HG03432 (cell line): ENCODE measurements around the gene ARHGAP6.

ENCODE experiments used
- ATAC-seq: cut with Tn5 transposase; IDR thresholded peaks from one replicate; pipeline ENCODE4 v1.9.1; 2021; ENCODE audit warnings: mild to moderate bottlenecking, moderate library complexity; ENCODE audit not compliant: unreplicated experiment

The ARHGAP6 gene

GRCh38 chrX:11434607-11435006 is 231.1 kb downstream of the ARHGAP6 start:
- ATAC-seq = no peak

DNA sequence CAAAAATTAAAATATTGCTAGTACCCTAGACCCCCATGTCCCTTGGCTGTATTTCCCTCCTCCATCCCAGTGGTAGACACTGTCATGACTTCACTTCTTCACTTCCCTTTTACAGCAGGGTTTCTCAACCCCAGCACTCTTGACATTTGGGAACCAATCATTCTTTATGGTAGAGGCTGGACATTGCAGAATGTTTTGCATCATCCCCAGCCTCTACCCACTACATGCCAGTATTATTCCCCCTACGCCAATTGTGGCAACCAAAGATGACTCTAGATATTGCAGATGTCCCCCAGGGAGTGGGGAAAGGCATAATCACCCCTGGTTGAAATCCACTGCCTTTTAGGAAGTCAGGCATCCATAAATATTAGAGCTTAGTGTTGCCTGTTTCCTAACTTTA is 233.9 kb downstream of the ARHGAP6 start:
- ATAC-seq = no peak

GRCh38 chrX:11430271-11430670 is 235.4 kb downstream of the ARHGAP6 start:
- no peak for ATAC-seq

DNA sequence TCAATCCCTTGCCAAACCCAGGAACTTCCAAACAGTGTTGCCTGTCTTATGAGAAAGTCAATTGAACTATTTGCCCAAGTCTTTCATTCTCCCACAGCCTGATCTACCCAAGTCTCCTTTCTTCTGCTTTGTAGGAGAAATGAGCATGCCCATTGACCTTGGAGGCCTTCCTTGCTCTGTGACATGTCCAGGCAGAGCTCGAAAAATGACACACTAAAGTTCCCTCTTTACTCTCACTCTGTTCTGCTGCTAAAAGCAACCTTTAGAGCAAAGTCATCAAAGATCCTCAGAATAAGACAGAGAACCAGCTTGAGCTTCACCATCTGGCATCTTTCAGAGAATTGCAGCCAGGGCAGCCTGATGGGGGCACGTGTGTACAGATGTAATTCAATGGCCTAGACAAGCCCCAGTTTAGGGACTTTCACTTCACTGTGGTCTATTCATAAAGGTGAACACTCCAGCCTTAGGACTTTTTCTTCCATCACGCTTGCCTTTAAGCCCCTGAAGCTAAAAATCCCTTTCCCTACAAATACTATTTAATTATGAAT is 236.1 kb downstream of the ARHGAP6 start:
- peak; percentile 53 for ATAC-seq

DNA sequence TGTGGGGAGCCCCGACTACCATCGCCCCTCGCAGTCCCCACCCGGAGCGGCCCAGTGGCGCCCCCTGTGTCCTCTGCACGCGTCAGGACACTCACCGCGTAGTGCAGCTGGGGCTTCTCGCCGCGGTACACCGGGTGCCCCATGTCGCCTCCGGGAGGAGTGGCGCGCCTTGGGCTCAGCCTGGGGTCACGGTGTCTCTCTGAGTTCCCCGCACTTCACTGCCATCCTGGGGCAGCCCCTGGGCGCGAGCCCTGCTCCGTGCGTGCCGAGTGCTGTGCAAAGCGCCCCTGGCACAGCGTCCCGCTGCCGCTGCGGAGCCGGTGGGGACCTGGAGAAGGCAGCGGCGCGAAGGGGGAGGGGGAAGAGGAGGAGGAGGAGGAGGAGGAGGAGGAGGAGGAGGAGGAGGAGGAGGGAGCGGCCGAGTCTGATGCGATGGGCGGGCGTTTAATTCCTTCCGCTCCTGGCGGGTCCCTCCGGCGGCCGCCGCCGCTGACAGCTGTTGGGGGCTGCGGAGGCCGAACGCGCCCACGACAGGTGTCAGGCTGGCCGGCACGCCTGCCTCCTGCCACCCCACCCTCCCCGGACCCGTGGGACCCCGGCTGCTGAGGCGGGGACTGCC is 238.2 kb downstream of the ARHGAP6 start:
- ATAC-seq = peak; percentile 56

DNA sequence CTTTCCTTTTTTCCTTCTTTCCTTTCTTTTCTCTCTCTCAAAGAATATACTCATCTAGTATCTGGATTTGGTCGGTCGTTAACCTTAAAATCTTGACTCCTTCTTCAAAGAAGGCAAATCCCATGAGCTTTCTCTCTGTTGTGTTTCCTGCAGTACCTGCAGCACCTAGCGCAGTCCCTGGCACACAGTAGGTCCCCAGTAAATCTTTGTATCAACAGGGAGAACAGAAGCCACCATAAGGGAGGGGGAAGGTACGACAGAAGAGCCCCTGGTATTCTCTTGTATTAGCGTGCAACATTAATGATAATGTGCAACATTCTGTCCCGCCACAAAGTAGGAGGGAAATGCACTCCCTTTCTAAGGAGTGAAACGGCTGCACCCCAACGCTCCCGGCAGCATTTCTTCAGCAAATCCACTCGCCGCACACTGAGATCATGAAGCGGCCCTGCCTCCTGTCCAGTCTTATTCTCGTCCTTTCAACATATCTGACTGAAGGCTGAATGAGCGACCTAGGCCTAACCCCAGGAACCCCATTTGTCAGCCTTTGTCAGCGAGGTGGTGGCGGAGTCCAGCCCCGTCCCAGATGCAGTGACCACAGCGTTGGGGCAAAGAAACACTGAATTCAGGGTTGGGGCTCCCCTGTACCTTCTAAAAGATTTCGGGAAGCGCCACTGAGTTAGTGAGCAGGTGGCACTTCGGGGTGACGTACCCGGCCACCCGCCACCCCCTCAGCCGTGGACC is 238.8 kb downstream of the ARHGAP6 start:
- ATAC-seq = peak; percentile 4

DNA sequence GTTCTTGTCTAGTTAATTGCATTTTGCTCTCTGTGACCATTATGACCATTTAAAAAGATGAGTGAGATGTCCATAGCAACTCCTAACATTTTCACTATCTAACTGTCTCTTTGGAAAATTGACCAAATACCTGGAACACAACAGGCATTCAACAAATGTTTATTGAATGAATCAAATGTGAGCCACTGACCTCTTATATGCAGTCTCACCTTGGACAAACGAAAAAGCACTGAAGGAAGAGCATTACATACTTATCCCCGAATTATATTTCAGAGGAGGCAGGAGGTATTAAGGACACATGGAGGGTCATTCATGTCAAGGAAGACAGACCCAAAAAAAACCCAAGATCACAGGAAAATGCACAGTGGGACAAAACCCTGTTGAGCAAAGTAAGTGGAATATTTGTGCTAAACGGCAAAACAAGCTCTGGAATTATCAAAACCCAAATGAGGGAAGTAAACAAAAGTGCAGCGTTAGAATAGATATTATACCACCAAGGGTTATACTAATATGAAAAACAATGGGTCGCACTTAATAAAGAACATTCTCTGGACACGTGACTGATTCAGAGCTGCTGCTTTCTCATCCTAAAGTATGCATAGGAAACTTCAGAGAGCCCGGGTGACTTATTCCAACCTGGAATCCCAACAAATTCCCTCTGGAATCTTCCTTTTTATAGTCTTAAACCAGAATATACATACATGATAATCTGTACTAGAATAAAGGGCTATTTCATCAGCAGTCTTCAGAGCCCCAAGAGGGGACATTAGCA is 240.6 kb downstream of the ARHGAP6 start:
- ATAC-seq = no peak

- no peak for ATAC-seq
Measured at GRCh38 chrX:11423949-11424348, 241.8 kb downstream of the ARHGAP6 start.

DNA sequence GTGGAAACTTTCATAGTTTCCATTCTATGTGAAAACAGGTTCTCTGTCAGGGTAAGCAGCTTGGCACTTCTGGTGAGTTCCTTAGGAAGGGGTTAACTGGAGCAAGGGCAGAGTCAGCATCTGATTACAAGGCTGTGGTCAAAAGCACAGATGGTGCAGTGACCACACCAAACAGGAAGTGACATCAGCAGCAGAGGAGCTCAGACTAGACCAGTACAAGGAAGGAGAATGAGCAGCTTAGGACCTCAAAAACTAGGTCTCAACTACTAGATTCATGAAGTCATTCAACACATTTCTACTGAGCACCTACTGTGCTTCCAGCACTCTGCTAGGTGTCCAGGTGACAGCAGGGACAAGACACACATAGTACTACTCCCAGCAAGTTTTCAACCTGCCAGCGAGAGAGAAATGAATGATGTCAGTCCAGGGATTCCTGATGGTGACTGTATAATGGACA is 242.3 kb downstream of the ARHGAP6 start:
- peak; percentile 76 for ATAC-seq

- ATAC-seq = no peak
Measured at GRCh38 chrX:11422525-11422857, 243.2 kb downstream of the ARHGAP6 start.

DNA sequence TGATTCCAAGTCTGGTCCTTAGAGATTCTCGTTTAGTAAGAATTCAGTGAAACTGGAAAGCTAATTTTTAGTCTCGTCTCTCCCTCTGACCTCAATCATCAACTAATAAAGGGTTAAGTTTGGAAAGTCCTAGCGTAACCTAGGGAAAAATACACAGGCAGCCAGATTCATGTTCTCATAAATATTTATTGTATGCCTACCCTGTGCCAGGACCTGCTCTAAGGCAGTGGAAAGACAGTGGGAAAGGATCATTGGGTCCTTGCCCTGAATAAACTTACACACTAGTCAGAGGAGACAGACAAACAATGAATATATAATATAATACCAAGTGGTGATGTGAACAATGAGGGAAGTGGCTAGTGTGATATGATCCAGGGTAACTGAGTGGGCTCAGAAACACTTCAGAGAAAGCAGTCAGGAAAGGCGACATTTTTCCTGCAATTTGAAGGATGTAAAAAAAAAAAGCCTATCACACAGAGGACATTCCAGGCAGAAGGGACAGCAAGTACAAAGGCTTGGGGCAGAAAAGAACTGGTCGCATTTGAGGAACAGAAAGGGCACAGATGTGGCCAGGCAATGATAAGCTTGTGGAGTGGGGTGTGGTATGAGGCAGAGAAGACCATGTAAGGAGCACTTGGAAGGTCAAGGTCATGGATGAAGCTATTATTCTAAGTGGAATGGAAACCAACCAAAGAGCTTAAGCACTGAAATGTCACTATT is 243.8 kb downstream of the ARHGAP6 start:
- no peak for ATAC-seq

GRCh38 chrX:11420851-11421250 is 244.9 kb downstream of the ARHGAP6 start:
- ATAC-seq = no peak

GRCh38 chrX:11419102-11419501 is 246.6 kb downstream of the ARHGAP6 start:
- no peak for ATAC-seq

GRCh38 chrX:11416600-11416999 is 249.1 kb downstream of the ARHGAP6 start:
- ATAC-seq = no peak

GRCh38 chrX:11414091-11414490 is 251.6 kb downstream of the ARHGAP6 start:
- ATAC-seq = no peak

- no peak for ATAC-seq
Measured at GRCh38 chrX:11412715-11413623, 252.8 kb downstream of the ARHGAP6 start.

- no peak for ATAC-seq
Measured at GRCh38 chrX:11409957-11410356, 255.8 kb downstream of the ARHGAP6 start.

DNA sequence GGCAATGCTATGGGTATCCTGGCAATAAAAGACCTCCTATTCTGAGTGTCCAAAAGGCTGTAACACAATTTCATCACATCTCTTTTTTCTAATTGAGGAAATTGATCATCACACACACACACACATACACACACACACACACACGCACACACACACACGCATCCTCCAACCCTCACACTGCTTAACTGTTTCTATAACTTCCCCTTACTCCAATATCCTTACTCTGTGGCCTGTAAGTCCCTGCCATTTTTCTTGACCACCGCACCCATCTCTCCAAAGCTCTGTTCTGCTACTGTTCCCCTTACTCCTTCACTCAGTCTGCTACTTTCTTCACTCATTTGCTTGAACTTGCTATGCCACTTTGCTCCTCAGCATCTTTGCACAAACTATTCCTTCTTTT is 256.9 kb downstream of the ARHGAP6 start:
- ATAC-seq = no peak

DNA sequence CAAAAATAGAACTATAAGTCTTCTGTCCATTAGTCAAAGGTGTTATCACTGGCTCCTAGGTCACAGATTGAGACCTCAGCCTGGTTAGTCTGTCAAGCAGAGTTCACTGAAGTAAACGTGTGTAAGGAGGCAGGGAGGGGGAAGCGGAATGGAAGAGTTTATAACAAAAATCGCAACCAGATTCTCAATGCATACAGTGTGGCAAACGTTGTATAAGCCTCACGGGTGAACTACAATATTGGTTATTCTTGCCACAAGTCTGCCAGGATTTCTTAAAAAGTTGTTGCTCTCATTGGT is 257.7 kb downstream of the ARHGAP6 start:
- no peak for ATAC-seq
